ENCODE measurements around the gene ANXA1. TPM values are rescaled to one million over a fixed set of nuclear protein-coding genes. Genes with fewer than 3 reads are reported as not detected.

The ANXA1 gene
- total and polyA plus RNA-seq, 2 experiments from 2014 or later = 4.9 to 5.8 TPM

DNA sequence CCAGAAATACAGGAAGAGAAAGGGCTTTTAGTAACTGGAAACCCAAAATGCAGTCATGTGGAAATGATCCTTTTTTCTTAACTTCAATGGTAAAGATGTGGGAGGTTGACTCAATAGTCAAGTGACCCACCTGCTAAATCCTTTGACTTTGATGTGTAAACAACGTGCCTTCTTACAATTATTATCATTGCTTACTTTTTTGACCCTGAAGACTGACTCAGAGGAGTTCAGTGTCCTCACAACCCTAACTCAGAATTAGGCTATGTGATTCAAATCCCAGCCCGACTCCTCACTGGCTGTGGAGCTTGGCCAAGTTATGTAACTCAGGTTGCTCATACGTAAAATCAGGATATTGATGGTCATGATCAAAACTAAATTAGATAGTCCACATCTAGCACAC lies 27.9 kb downstream of the ANXA1 start (continued):
- no peak for TF ChIP-seq ZNF462 (CRISPR knock-in tag; IDR thresholded peaks at IDR 0.05)
- TF ChIP-seq JUNB (IDR thresholded peaks at IDR 0.05; ENCODE audit: unreplicated experiment) = no peak
- no peak for TF ChIP-seq STAT1 (IDR thresholded peaks at IDR 0.05; ENCODE audit: unreplicated experiment)
- no peak for TF ChIP-seq POLR2AphosphoS5 (IDR thresholded peaks at IDR 0.05; ENCODE audit: low read depth)
- TF ChIP-seq ZNF114 (CRISPR knock-in tag; IDR thresholded peaks at IDR 0.05) = no peak
- TF ChIP-seq ZNF331 (CRISPR knock-in tag; IDR thresholded peaks at IDR 0.05; ENCODE audit: low read depth) = no peak

GRCh38 chr9:73180403-73180802 lies 28.7 kb downstream of the ANXA1 start:
- Mint-ChIP-seq H3K4me3 (no peak overlapping the region), H3K9me3 (no peaks in the 10 kb centered on the region), H3K36me3 (ENCODE audit: low read depth) (no peaks in the 10 kb centered on the region), H3K27me3 (ENCODE audit: insufficient read depth, low read depth, poor library complexity) (peaks cover under 1% of the 10 kb centered on the region), H3K4me1 (peaks cover 5% of the 10 kb centered on the region; the same call in 1 of the 3 replicates), H3K27ac (no peak overlapping the region)
- Histone ChIP-seq H3K36me3 (ENCODE audit: insufficient read depth) (no peaks in the 10 kb centered on the region), H2AFZ (no peak overlapping the region), H3K4me1 (ENCODE audit: insufficient read depth) (no peaks in the 10 kb centered on the region), H3K9me2 (ENCODE audit: insufficient read depth) (no peaks in the 10 kb centered on the region), H3K27me3 (ENCODE audit: insufficient read depth) (no peaks in the 10 kb centered on the region), H3K79me2 (replicated peaks; ENCODE audit: insufficient read depth) (no peaks in the 10 kb centered on the region), H3K4me3 (no peak overlapping the region), H3K4me2 (no peak overlapping the region), H4K20me1 (replicated peaks; ENCODE audit: insufficient read depth) (no peaks in the 10 kb centered on the region), H3K27ac (ENCODE audit: low read depth) (no peak overlapping the region), H3F3A (replicated peaks; ENCODE audit: low read depth) (no peaks in the 10 kb centered on the region)
- TF ChIP-seq, protein P1, sequence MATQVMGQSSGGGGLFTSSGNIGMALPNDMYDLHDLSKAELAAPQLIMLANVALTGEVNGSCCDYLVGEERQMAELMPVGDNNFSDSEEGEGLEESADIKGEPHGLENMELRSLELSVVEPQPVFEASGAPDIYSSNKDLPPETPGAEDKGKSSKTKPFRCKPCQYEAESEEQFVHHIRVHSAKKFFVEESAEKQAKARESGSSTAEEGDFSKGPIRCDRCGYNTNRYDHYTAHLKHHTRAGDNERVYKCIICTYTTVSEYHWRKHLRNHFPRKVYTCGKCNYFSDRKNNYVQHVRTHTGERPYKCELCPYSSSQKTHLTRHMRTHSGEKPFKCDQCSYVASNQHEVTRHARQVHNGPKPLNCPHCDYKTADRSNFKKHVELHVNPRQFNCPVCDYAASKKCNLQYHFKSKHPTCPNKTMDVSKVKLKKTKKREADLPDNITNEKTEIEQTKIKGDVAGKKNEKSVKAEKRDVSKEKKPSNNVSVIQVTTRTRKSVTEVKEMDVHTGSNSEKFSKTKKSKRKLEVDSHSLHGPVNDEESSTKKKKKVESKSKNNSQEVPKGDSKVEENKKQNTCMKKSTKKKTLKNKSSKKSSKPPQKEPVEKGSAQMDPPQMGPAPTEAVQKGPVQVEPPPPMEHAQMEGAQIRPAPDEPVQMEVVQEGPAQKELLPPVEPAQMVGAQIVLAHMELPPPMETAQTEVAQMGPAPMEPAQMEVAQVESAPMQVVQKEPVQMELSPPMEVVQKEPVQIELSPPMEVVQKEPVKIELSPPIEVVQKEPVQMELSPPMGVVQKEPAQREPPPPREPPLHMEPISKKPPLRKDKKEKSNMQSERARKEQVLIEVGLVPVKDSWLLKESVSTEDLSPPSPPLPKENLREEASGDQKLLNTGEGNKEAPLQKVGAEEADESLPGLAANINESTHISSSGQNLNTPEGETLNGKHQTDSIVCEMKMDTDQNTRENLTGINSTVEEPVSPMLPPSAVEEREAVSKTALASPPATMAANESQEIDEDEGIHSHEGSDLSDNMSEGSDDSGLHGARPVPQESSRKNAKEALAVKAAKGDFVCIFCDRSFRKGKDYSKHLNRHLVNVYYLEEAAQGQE (IDR thresholded peaks at IDR 0.05; ENCODE audit: unreplicated experiment) = no peak
- ATAC-seq = no peak
- DNase-seq (ENCODE audit: low spot score) = no peak
